A549 (cell line): ENCODE measurements around the gene DDTL. TPM values are rescaled to one million over a fixed set of nuclear protein-coding genes. Genes with fewer than 3 reads are reported as not detected.
A peak's percentile ranks its signal among the peaks of the same experiment; 100 is the strongest.
"Not testable (repeated sequence)": the region's sequence is repeated elsewhere in the genome, so short reads cannot be mapped to it uniquely, and the experiment has no call there.

Experiments used
- ATAC-seq, 2 experiments: fragments of 200-7000 bp in 1 of 2; fragments of >200 bp in 1 of 2; cut with Nextera tagmentation in 1 of 2; cut with Tn5 transposase in 1 of 2; 3 replicates each; pipeline versions ENCODE4 v1.8.0 to v1.9.1; 2018 to 2020; ENCODE audit warnings: mild to moderate bottlenecking in 1 of 2, moderate library complexity in 1 of 2
- CTCF ChIA-PET: fragments of 300-600 bp; sonication (Branson Sonifier 250); formaldehyde crosslinking; extraction: SDS; loops from one replicate; lab custom pipeline; 2021; ENCODE audit warnings: antibody characterized with exemption, inconsistent platforms; lab: Yijun Ruan, JAX
- POLR2A ChIA-PET: fragments of 350-600 bp; formaldehyde crosslinking; extraction: SDS; loops from one replicate; lab custom pipeline; 2021; ENCODE audit warnings: antibody characterized with exemption, inconsistent platforms; lab: Yijun Ruan, JAX
- DNase-seq, 2 experiments: peaks; one replicate each; pipeline versions ENCODE4 v3.0.0 to v3.0.0-alpha.2; 2011 to 2016; ENCODE audit warnings: low read depth in 1 of 2, low spot score in 1 of 2
- FAIRE-seq: peaks from 2 replicates; lab custom pipeline; 2011; peaks lifted over from hg19 to GRCh38; lab: Jason Lieb, UNC
- H3K27ac ChIP-seq, 2 experiments: fragments of >200 bp; sonication (Bioruptor Twin); formaldehyde crosslinking; 3 replicates each; pipeline ENCODE4 v1.5.1; 2016 to 2017
- H3K4me1 ChIP-seq: fragments of >200 bp; sonication (Bioruptor Twin); formaldehyde crosslinking; 3 replicates; pipeline ENCODE4 v1.6.1; 2016
- H3K4me2 ChIP-seq: fragments of >200 bp; sonication (Bioruptor Twin); formaldehyde crosslinking; 3 replicates; pipeline ENCODE4 v1.6.1; 2016
- H3K4me3 ChIP-seq: fragments of >200 bp; sonication (Bioruptor Twin); formaldehyde crosslinking; 3 replicates; pipeline ENCODE4 v1.5.1; 2016
- H3K9me3 ChIP-seq: fragments of >200 bp; sonication (Bioruptor Twin); formaldehyde crosslinking; 3 replicates; pipeline ENCODE4 v1.6.1; 2016
- CBX2 ChIP-seq: fragments of 200-600 bp; sonication (generic); IDR thresholded peaks from 2 replicates; pipeline ENCODE4 v1.6.1; 2016; ENCODE audit warnings: low read depth, mild to moderate bottlenecking, borderline replicate concordance
- CHD2 ChIP-seq: fragments of 150-350 bp; IDR thresholded peaks from 2 replicates; pipeline ENCODE4 v1.6.1; 2014; ENCODE audit warnings: low read length; ENCODE audit not compliant: partially characterized antibody
- CHD4 ChIP-seq: fragments of 200-600 bp; sonication (generic); IDR thresholded peaks from 2 replicates; pipeline ENCODE4 v1.6.1; 2016; ENCODE audit warnings: antibody characterized with exemption, mild to moderate bottlenecking, borderline replicate concordance
- EHMT2 ChIP-seq: fragments of 200-600 bp; sonication (generic); IDR thresholded peaks from 2 replicates; pipeline ENCODE4 v1.6.1; 2016; ENCODE audit warnings: antibody characterized with exemption, low read depth, mild to moderate bottlenecking, moderate library complexity
- EP300 ChIP-seq, 2 experiments: fragments of >200 bp; sonication (Bioruptor Twin); formaldehyde crosslinking; IDR thresholded peaks; 2 replicates in 1 of 2; 3 replicates in 1 of 2; pipeline ENCODE4 v1.6.1; 2016 to 2017
- FOSB ChIP-seq: fragments of 250-450 bp; sonication (Bioruptor Pico); IDR thresholded peaks from 2 replicates; pipeline ENCODE4 v1.5.0; 2020; ENCODE audit warnings: mild to moderate bottlenecking, moderate library complexity
- HOXB5 ChIP-seq: fragments of 250-450 bp; sonication (Bioruptor Pico); IDR thresholded peaks from 2 replicates; pipeline ENCODE4 v1.5.0; 2020; ENCODE audit warnings: mild to moderate bottlenecking, moderate library complexity
- KDM1A ChIP-seq: fragments of 200-600 bp; sonication (generic); IDR thresholded peaks from 2 replicates; pipeline ENCODE4 v1.6.1; 2016; ENCODE audit warnings: low read depth, mild to moderate bottlenecking
- MAX ChIP-seq: IDR thresholded peaks from 2 replicates; pipeline ENCODE4 v1.6.1; 2012
- RAD21 ChIP-seq, 2 experiments: fragments of >200 bp in 1 of 2; sonication (Bioruptor Twin) in 1 of 2; formaldehyde crosslinking in 1 of 2; IDR thresholded peaks in 1 of 2; conservative IDR thresholded peaks in 1 of 2; 2 replicates in 1 of 2; 3 replicates in 1 of 2; pipeline ENCODE4 v1.6.1; 2012 to 2018; ENCODE audit warnings: inconsistent platforms in 1 of 2
- RNF2 ChIP-seq: fragments of 200-600 bp; sonication (generic); IDR thresholded peaks from 2 replicates; pipeline ENCODE4 v1.6.1; 2016; ENCODE audit warnings: low read depth, mild to moderate bottlenecking, antibody characterized with exemption, moderate library complexity, borderline replicate concordance
- SMC3 ChIP-seq: fragments of >200 bp; sonication (Bioruptor Twin); formaldehyde crosslinking; IDR thresholded peaks from 3 replicates; pipeline ENCODE4 v1.6.1; 2018; ENCODE audit warnings: inconsistent platforms
- USF2 ChIP-seq: fragments of 450-650 bp; IDR thresholded peaks from 2 replicates; pipeline ENCODE4 v1.6.1; 2014; ENCODE audit warnings: antibody characterized with exemption
- WGBS: methylation state at CpG from one replicate; pipeline ENCODE4 v1.1.6; 2017; ENCODE audit errors: missing lambda C conversion rate; 5-methylcytosine and 5-hydroxymethylcytosine counted together
- polyA plus RNA-seq, 4 experiments: library from polyadenylated mRNA; depleted of rRNA in 3 of 4; stranded (reverse); fragments of >200 nt; fragmentation: RNase III in 1 of 4; extraction: RNeasy Plus Mini Kit Qiagen cat#74134 plus additional on column Dnase treatment in 1 of 4; gene quantifications; 2 replicates in 3 of 4; 3 replicates in 1 of 4; pipeline ENCODE4 v1.2.3, GENCODE V29; 2011 to 2017
- TF ChIP-seq, protein P1 (sequence below): fragments of >200 bp; sonication (Bioruptor Twin); formaldehyde crosslinking; IDR thresholded peaks from 3 replicates; pipeline ENCODE4 v1.5.1; 2016

Gene DDTL
- polyA plus RNA-seq, 2 of the 4 experiments (the other 2 are of a cell fraction): 2.1 to 2.5 TPM

- H3K9me3 ChIP-seq, ATAC-seq, POLR2A ChIA-PET, FAIRE-seq, H3K27ac ChIP-seq, DNase-seq, H3K4me1 ChIP-seq, H3K4me2 ChIP-seq, H3K4me3 ChIP-seq, CTCF ChIA-PET: not testable (repeated sequence)
- no CpG with 5 or more reads among the region's 12 CpGs for WGBS
Measured at GRCh38 chr22:23977304-23977703, 10.6 kb downstream of the DDTL start.

DNA sequence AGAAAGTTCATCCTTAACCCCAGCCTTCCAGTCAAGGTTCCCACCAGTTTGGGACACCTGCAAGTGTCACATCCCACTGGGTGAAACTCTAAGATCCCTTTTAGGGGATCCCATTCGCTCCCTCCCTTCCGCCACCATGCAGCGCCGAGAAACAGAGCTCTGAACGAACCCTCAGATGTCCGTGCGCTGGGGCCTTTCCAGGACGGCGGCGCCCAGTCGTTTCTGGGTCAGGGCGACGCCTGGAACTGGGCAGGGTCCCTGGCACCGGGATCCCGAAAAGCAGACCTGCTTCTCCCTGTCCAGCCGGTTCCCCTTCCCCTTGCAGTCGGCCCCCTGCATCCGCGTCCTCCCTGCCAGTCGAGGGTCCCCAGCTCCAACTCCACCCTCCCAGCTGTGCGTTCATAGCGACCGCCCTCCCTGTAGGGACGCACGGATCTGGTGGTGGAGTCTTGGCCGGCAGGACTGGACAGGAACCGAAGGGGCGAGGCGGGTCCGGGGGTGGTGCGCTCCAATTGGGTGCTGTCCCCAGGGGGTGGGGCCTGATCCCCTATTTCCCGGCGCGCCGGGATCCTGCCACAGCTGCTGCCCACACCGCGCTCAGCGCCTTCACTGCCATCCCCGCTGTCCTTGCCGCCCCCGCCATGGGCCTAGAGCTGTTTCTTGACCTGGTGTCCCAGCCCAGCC is 13.0 kb downstream of the DDTL start, which contains the start of gene GSTT2:
Gene GSTT2, plus strand, starts transcription at position 578 of the 684 bp plus-strand sequence.
- H3K27ac ChIP-seq, H3K9me3 ChIP-seq, FAIRE-seq, DNase-seq, H3K4me2 ChIP-seq, CTCF ChIA-PET, H3K4me3 ChIP-seq, H3K4me1 ChIP-seq, POLR2A ChIA-PET: not testable (repeated sequence)
- ATAC-seq: peak in 1 of 2 experiments; percentile 10; a peak in 1 of 6 replicates
- no CpG with 5 or more reads among the region's 41 CpGs for WGBS

DNA sequence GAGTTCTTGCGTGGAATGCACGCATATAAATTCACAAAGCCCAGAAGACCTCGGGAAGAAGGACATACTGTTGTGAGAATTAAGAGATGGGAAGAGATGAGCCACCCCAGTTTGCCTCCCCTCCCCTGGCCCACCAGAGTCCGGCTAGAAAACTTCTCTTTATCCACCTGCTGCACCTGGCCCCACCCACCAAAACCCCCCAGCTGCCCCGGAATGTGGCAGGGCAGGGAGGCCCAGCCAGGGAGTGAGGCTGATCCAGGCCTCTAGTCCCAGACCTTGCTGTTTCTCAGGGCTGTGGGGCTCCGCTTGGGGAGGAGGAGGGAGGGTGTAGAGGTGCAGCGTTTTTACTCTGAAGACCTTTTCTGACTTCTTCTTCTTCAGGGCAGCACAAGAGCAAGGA is 13.9 kb downstream of the DDTL start:
- WGBS: 74% methylated on average over 4 of the region's 7 CpGs
- CTCF ChIA-PET, DNase-seq, FAIRE-seq, H3K9me3 ChIP-seq, POLR2A ChIA-PET, H3K4me1 ChIP-seq, H3K27ac ChIP-seq, ATAC-seq, H3K4me3 ChIP-seq, H3K4me2 ChIP-seq: not testable (repeated sequence)

DNA sequence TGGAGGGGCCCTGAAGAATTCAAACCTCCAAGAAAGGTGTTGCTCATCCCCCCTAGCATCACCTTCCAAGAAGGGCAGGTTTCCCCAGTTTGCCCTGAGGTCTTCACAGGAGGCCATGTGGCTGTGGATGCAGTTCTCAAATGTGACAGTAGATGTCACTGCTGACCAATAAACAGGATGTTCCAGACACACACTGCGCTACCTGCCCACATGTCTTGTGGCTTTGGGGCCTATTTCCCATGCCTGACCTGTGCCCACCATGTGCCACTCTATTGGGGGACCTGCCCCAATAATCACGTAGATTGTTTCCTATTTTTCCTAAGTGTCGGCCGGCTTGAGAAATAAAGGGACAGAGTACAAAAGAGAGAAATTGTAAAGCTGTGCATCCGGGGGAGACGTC is 17.7 kb downstream of the DDTL start:
- ChIA-PET CTCF (interaction anchor here (0.6 to 1.3 kb wide), 7 partner anchors 14 to 192 kb away, joined by 3 to 9 read pairs (median 4); no protein-coding TSS in a partner anchor), POLR2A (no interaction called here)
- TF ChIP-seq EP300 (IDR thresholded peaks at IDR 0.05) (no peak), CHD2 (no peak), SMC3 (peak; percentile 58), HOXB5 (CRISPR knock-in tag) (no peak), EHMT2 (no peak), CBX2 (no peak), RAD21 (conservative IDR thresholded peaks at IDR 0.05 in 1 of 2, IDR thresholded peaks at IDR 0.05 in 1 of 2) (peak; percentile 80 to 89), FOSB (CRISPR knock-in tag) (no peak), KDM1A (no peak), USF2 (no peak), CHD4 (no peak), MAX (peak; percentile 54; the same call in 1 of the 2 replicates), RNF2 (no peak)
- TF ChIP-seq, protein P1, sequence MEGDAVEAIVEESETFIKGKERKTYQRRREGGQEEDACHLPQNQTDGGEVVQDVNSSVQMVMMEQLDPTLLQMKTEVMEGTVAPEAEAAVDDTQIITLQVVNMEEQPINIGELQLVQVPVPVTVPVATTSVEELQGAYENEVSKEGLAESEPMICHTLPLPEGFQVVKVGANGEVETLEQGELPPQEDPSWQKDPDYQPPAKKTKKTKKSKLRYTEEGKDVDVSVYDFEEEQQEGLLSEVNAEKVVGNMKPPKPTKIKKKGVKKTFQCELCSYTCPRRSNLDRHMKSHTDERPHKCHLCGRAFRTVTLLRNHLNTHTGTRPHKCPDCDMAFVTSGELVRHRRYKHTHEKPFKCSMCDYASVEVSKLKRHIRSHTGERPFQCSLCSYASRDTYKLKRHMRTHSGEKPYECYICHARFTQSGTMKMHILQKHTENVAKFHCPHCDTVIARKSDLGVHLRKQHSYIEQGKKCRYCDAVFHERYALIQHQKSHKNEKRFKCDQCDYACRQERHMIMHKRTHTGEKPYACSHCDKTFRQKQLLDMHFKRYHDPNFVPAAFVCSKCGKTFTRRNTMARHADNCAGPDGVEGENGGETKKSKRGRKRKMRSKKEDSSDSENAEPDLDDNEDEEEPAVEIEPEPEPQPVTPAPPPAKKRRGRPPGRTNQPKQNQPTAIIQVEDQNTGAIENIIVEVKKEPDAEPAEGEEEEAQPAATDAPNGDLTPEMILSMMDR: peak; percentile 59
- H3K4me2 ChIP-seq: no peak overlapping the region
- ATAC-seq (peak; percentile 83 to 95), DNase-seq (peak in 1 of 2 experiments; percentile 58), FAIRE-seq (no peak)
- H3K9me3 ChIP-seq: no peaks in the 10 kb centered on the region
- H3K27ac ChIP-seq: no peak overlapping the region
- no peaks in the 10 kb centered on the region for H3K4me1 ChIP-seq
- H3K4me3 ChIP-seq: no peak overlapping the region
- WGBS: 38% methylated on average over 6 of the region's 6 CpGs

- DNase-seq, POLR2A ChIA-PET, H3K4me2 ChIP-seq, FAIRE-seq, H3K4me3 ChIP-seq, H3K27ac ChIP-seq, ATAC-seq, H3K4me1 ChIP-seq, CTCF ChIA-PET, H3K9me3 ChIP-seq: not testable (repeated sequence)
- WGBS: 73% methylated on average over 8 of the region's 8 CpGs
Measured at GRCh38 chr22:23986089-23986488, 19.4 kb downstream of the DDTL start.

DNA sequence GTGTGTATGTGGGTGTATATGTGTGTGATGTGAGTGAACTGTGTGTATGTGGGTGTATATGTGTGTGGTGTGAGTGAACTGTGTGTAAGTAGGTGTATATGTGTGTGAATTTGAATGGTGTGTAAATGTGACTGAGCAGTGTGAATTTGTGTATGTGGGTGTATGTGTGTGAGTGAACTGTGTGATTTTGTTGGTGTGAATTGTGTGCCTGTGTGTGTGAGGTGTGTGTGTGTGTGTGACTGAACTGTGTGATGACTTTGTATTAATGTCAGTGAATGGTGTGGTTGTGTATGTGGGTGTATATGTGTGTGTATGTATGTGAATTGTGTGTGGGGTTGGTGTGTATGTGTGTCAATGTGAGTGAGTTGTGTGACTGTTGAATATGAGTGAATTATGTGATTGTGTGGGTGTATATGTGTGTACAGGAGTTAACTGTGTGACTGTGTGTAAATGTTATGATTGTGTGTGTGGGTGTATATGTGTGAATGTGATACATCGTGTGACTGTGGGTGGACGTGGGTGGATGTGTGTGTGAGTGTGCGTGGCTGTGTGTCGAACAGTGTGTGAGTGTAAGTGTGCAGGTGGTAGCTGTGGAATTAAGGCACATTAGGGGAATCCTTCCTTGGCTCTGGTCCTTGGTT is 20.0 kb downstream of the DDTL start:
- H3K4me2 ChIP-seq, H3K9me3 ChIP-seq, ATAC-seq, DNase-seq, POLR2A ChIA-PET, CTCF ChIA-PET, FAIRE-seq, H3K4me3 ChIP-seq, H3K4me1 ChIP-seq, H3K27ac ChIP-seq: not testable (repeated sequence)
- WGBS: 91% methylated on average over 4 of the region's 4 CpGs

GRCh38 chr22:23989583-23990244 is 23.0 kb downstream of the DDTL start:
- H3K4me2 ChIP-seq, H3K27ac ChIP-seq, H3K9me3 ChIP-seq, CTCF ChIA-PET, H3K4me1 ChIP-seq, DNase-seq, ATAC-seq, H3K4me3 ChIP-seq, POLR2A ChIA-PET, FAIRE-seq: not testable (repeated sequence)
- 40% methylated on average over 1 of the region's 3 CpGs for WGBS
